Muscle of back (tissue), 11 donors: ENCODE results near the gene TATDN2. TPM values are rescaled to one million over a fixed set of nuclear protein-coding genes. Genes with fewer than 3 reads are reported as not detected.
"Not testable (repeated sequence)": the region's sequence is repeated elsewhere in the genome, so short reads cannot be mapped to it uniquely, and the experiment has no call there.

Experiments used
- DNase-seq, 3 donors: peaks; one replicate each; pipeline versions ENCODE4 v3.0.0 to v3.0.0-alpha.2; 2013
- polyA plus RNA-seq, 10 donors: library from polyadenylated mRNA; unstranded; fragments of 120-200 nt; gene quantifications; one replicate each; pipeline ENCODE4 v1.2.1, GENCODE V29; 2013; ENCODE audit not compliant: insufficient read length in 10 of 10

The TATDN2 gene
- polyA plus RNA-seq, 10 donors, result 17.1 to 25.5 (median 20.2) TPM

GRCh38 chr3:10234526-10235230 lies 13.6 kb upstream of the TATDN2 start:
- no peak for DNase-seq

GRCh38 chr3:10235551-10235950 lies 12.7 kb upstream of the TATDN2 start:
- DNase-seq, result no peak

DNA sequence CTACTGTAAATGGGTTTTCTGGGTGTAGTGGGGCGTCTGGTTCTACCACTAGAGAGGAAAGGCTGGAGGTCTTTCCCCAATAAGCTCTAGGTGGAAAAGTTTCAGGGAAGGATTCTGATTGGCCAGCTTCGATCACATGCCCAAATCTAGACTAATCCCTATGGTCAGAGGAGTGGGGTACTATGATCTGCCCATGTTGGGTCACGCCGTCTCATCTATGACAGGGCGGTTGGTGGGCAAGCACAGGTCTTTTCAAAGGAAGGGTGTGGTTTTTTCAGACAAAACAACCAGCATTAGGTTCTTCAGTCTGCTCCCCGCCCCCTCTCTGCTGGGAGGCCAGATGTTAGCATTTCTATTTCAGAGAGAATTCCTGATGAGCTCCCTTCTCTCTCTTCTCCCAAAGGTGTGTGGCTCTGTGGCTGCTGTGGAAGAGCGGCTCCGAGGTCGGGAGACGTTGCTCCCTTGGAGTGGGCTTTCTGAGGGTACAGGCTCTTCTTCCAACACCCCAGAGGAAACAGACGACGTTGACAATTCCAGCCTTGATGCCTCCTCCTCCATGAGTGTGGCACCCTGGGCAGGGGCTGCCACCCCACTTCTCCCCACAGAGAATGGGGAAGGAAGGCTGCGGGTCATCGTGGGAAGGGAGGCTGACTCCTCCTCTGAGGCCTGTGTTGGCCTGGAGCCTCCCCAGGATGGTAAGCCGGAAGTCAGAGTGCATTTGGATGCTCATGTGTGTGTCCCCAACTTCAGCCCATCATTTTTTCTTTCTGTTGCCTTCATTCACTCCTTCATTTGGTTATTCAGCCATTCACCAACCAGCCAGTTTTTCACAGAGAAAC lies 9.7 kb upstream of the TATDN2 start:
- DNase-seq, result no peak

DNA sequence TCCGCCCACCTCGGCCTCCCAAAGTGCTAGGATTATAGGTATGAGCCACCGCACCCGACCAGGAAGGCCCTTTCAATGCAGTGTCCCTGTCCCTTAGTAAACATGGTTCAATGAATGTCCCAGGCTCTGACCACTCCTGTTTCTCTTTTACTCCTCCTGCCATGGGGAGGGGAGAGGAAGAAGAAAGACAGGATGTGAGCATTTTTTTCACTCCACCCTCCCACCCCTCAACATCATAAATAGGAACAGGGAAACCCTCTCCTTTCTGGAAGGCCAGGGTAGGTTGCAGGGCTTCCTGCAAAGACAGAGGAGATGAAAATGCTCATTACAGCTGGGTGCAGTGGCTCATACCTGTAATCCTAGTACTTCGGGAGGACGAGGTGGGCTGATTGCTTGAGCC lies 7.5 kb upstream of the TATDN2 start:
- no peak for DNase-seq

DNA sequence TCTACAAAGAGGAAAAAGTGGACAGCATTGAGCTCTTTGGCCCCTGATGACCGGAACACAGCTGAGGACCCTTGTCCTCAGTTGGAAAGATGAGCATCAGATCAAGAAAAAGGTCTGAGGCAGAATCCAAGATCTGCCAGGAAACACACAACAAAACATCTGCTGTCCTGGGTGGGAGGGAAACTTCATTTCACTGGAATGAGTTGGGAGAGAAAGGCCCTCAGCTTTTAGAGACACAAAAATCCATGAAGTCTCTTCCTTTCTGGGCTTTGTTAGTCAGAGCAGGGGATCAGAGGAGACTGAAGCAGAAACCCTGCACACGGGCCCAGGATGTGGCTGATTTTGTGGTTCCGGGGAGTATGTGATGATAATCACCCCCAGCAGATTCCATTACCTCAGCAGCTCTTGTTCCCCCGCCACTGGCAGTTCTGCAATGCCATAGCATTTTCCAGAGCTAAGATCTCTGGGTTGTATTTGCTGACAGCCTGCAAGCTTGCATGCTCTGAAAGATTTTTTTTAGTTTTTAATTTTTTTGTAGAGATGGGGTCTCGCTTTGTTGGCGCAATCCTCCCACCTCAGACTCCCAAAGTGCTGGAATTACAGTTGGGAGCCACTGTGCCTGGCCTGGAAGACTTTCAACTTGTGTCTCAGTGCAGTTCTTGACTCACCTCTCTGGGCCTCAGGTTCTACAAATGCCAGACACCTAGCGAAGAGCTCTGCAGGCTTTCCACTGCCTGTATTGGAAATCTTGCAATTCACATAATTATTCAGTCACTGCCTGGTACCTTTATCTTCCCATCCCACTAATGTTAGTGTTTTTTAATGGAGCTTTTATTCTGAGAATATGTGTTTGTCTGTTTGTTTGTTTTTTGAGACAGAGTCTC lies 5.8 kb upstream of the TATDN2 start:
- DNase-seq, result peak; percentile 35 to 67 (median 47)

GRCh38 chr3:10244009-10244408 lies 4.2 kb upstream of the TATDN2 start:
- DNase-seq, result no peak

DNA sequence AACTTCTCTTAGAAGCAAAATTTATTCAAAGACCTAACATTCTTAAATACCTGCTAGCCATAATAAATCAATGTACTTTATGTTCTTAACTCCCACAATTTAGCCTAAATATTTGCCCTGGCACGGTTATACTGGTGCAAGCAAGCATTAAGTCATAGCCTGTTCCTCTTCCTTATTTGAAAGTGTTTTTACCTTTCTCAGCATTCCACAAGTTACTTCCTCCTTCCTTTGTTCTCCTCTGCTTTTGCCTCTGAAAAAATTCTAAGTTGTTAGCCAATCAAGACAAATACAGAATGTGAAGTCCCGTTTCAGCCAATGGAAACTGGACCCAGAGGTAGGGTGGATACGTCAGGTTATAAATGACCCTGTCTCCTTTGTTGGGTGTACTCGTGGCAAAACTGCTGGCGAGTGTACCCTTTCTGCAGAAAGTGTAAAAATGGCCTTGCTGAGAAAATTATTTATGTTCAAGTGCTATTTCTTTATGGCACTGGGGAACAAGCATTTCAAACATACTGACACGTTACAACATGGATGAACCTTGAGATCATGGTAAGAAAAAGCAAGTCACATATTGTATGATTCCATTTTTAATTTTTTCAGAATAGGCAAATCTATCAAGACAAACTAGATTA lies 3.1 kb upstream of the TATDN2 start:
- no peak for DNase-seq

DNA sequence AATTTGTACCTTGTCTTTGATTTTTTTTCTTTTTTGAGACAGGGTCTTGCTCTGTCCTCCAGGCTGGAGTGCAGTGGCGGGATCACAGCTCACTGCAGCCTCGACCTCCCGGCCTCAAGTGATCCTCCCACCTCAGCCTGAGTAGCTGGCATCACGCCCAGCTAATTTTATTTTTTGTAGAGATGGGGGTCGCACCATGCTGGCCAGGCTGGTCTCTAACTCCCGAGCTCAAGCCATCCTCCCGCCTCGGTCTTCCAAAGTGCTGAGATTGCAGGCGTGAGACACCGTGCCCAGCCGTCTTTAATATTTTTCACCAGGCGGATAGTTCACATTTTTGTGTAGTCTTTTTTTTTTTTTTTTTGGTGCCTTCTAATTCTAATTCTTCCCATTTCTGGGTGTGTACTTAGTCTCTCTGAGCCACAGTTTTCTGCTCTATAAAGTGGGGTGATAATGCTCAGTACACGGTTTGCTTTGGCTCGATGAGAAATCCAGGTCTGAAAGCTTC lies 528 bp upstream of the TATDN2 start:
- DNase-seq, result no peak

DNA sequence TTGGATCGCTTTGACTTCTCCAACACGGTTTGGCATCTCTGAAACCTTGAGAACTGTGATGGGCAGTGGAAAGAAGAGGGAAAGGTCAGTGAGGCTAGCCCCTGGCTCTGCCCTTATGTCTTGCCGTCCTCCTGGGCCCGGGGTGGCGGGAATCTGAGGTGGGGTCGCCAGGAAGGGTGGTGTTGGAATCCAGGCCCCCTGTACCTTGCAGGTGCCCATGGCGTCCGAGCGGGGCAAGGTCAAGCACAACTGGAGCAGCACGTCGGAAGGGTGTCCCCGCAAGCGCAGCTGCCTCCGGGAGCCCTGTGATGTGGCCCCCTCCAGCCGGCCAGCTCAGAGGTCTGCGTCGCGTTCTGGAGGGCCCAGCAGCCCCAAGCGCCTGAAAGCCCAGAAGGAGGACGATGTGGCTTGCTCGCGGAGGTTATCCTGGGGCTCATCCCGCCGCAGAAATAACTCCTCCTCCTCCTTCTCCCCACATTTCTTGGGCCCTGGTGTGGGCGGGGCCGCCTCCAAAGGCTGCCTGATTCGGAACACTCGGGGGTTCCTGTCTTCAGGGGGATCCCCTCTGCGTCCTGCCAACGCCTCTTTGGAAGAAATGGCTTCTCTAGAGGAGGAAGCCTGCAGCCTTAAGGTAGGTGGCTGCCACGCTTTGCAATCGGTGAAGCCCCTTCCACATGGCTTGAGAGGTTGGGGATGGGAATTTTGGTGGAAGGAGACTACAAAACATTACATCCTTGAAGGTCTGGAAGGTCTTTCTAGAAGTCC lies 907 bp downstream of the TATDN2 start:
- DNase-seq, result no peak

GRCh38 chr3:10249833-10250232 lies 1.6 kb downstream of the TATDN2 start:
- DNase-seq, result no peak

GRCh38 chr3:10251006-10251405 lies 2.7 kb downstream of the TATDN2 start:
- no peak for DNase-seq

DNA sequence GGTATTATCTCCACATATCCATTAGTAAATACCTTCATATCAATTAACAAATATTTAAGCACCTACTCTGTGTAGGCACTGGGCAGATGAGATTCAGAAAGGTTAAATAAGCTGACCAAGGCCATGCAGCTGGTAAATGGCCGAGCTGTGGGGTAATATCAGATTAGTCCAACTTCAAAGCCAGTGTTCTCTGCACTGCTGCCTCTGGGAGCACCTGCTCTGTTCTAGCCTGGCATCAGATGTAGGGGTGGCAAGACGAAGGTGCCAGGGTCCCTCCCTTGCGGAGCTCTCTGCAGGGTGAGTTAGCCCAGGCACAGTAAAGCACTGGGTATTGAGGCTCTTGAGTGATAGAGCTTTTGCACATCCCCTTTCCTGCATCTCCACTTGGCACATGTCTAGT lies 5.5 kb downstream of the TATDN2 start:
- DNase-seq, result no peak

DNA sequence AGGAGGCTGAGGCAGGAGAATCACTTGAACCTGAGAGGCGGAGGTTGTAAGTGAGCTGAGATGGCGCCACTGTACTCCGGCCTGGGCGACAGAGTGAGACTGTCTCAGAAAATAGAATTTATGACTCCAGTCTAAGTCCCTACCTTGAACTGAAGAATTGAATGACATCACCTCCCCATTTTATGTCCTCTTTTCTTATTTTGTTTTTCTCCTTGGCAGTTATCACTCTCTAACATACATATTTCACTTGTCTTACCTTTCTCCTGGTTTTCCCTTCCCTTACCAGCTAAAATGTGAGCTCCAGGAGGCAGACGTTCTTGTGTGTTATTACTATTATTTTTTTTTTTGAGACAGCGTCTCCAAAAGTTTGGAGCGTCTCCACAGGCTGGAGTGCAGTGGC lies 7.6 kb downstream of the TATDN2 start:
- DNase-seq, result no peak

DNA sequence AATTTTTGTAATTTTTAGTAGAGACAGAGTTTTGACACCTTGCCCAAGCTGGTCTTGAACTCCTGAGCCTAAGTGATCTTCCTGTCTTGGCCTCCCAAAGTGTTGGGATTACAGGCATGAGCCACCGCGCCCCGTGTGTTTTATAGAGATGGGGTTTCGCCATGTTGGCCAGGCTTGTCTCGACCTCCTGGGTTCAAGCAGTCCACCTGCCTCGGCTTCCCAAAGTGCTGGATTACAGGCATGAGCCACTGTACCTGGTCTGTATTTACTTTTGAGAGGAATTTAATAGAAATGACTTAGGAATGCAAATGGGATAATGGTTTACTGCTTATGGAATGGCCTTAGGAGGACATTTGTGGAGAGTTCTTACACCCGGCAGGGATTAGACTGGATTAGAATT lies 10.8 kb downstream of the TATDN2 start:
- no peak for DNase-seq

DNA sequence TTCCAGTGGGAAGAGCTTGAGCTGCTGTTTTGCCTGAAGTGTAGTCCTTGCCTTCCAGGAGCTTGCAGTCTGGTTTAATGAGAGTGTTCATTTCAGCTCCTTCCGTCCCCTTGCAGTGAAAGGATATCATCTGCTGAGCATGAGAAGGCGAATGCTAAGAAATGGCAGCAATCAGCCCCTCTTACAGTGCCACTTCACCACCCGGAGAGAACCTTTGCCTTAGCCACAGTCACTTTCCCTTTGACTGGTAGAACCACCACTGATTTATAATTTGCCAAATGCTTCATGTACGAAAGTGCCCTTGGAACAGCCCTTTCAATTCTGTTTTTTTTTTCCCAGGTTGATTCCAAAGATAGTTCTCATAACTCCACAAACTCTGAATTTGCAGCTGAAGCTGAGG lies 11.5 kb downstream of the TATDN2 start:
- no peak for DNase-seq

DNA sequence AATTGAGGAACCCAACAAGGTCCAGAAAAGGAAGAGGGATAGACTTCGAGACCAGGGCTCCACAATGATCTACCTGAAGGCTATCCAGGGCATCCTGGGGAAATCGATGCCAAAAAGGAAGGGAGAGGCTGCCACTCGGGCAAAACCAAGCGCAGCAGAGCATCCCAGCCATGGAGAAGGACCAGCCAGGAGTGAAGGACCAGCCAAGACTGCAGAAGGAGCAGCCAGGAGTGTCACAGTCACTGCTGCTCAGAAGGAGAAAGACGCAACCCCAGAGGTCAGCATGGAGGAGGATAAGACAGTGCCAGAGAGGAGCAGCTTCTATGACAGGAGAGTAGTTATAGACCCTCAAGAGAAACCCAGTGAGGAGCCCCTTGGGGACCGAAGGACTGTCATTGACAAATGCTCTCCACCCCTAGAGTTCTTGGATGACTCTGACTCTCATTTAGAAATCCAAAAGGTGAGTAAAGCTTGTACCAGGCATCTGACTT lies 12.0 kb downstream of the TATDN2 start:
- DNase-seq, result no peak

GRCh38 chr3:10262027-10262426 lies 13.8 kb downstream of the TATDN2 start:
- no peak for DNase-seq

DNA sequence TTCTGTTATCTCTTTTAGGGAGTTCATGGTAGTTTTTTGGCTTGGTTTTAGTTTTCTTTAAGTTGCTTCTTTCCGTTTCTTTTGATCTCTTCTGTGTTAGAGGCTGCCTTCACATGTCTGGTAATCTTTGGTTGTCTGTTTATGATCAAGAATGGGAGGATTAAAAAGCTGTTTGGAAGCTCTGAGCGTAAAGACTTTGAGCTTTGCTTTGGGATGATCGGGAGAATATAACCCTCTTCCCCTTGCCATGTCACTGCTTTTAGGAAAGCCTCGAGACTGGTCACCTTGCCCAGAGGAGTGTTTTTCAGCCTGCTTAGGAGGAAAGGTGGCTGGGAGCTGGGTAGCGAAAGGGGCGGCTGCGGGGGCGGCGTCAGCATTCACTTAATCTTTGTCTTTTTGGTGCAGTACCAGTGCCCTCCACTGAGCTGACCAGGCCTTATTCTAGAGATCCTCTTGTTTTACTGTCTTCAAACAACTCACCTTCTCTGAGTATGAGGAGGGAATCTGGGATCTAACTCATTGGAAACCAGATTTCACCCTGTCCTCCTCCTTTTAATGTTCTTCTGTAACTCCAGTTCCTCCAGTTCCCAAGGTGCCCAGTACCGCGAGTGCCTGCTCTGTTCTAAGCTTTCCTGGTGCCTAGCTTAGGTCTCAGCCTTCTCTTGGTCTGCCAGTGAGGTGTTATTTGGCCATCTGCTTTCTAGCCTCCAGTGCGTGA lies 15.5 kb downstream of the TATDN2 start:
- DNase-seq, result peak in 1 of 3 donors; percentile 34

- DNase-seq, result no peak
These were observed 17.6 kb downstream of the TATDN2 start for GRCh38 chr3:10265833-10266232.

GRCh38 chr3:10266936-10267335 lies 18.7 kb downstream of the TATDN2 start:
- not testable (repeated sequence) for DNase-seq
